ENCODE measurements around the gene OTOG.

Gene OTOG

DNA sequence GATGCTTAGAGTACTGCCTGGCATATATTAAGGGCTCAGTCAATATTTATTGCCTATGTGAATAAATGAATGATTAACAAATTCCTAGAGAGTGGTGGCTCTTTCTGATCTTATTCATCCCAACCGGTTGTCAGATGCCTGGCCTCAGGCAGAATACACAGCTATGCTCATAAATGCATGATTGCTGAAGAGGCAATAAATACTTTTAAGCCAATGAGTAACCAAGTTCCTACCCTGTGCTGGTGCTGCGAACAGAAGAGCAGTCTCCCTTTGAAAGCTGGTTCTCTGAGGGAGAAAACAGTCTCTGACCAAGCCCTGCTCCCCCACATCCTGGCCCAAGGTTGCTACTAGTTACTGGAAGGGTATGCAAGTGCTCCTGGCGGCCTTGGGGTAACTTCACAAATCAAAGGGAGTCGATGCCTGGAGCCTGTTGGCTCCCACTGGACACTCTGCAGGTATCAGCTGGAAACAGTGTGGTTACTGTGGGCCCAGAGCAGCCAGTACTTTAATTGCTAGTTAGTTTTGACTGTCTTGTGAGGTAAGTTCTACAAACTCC is 5.7 kb upstream of the OTOG start:
- DNase-seq: no peak

DNA sequence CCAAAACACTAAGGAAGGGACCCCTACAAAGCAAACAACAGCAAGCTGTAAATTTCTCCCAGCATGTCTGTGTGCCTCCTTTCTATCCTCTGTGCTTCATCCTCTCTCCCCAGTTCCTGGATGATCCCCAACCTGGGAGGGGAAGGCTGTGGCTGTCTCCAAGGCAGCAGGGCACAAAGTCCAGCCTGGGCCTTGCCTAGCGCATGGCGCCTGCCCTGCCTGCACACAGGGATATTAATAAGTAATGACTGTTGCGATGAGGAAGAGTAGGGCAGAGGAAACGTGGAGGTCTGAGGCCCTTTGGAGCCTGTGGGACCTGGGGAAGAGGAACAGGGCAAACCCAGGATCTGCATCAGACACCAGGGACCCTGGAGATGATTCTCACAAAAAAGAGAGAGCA is 4.8 kb upstream of the OTOG start:
- DNase-seq: no peak

DNA sequence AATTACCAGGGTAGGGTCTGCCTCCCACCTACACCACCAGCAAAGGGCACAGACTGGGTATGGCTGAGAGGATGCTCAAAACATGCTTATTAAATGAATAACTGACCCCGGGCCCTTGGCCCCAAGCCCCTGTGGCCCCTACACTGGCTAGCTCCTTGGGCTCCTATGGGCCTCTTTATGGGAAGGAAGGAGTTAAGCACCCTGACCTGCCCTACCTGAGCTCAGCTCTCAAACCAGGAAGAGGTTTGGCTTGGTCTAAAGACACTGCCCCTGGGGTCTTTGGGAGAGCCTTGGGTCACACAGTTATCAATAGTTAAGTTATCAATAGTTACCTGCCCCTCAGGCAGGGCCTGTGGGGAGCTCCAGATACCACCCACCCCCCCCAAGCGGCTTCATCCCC is 4.0 kb upstream of the OTOG start:
- DNase-seq: no peak

DNA sequence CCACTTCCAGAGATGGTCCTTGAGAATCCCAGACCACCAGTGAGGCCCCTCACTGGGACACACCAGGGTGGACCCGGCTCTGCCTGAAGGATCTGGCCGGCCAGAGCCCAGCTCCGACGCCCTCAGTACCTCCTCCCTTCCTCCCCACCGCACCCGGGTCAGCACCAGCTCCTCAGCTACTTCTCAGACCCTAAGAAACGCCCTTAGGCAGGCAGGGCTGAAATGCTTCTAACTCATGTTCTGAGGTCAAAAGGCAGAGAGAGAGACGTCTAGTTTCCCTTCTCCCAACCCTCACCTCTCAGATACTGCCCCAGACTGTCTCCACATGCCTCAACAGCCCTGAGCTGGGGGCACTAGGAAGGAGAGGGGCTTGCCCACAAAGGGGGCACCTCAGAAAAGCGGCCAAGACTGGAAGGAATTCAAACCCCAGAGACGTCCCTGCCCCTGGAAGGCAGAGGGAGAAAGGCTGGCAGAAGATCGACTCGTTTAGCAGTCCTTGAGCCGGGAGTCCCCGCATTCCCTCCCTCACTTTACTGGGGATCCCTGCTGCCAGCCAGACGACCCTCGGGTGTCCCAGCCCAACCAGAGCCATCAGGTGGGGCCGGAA is 3.4 kb upstream of the OTOG start:
- no peak for DNase-seq

DNA sequence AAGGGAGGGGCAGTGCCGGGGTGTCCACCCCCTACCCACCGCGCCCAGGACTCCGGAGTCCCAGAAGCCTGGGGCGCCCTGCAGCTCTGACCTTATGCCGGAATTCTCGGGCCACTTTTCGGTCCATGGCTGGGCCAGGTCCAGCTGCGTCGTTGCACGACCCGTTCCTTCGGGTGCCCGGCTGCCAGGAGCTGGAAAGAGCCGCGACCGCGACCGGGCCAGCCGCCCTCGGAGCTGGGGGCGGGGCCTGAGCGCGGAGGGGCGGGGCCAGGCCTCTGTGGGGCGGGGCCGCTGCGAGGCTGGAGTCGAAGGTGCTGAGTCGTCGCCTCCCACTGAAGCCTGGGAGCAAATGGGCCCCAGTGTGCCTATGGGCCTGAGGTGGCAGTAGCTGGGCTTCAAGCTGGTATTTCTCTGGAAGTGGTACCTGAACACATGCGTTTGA is 2.9 kb upstream of the OTOG start, which contains the start of gene USH1C:
TSS of gene USH1C (minus strand) at position 236 of the 442 bp plus-strand sequence. CDS start at position 127, 109 bp downstream.
- no peak for DNase-seq

DNA sequence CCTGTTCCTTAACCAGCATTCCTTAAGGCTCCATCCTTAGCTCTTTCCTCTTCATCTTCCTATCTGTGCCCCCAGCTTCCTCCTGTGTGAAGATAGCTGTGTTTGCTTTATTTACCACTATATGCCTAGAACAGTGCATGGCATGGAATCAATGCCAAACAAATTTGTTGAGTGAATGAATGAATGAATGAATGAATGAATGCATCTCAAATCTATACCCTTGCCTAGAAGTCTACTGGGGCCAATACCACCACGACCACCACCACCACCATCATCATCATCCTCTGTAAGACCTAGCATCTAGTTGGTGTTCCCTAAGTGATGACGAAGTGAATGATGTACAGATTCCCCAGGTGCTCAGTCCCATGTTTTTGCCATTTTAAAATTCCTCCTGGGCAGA is 819 bp upstream of the OTOG start:
- no peak for DNase-seq

DNA sequence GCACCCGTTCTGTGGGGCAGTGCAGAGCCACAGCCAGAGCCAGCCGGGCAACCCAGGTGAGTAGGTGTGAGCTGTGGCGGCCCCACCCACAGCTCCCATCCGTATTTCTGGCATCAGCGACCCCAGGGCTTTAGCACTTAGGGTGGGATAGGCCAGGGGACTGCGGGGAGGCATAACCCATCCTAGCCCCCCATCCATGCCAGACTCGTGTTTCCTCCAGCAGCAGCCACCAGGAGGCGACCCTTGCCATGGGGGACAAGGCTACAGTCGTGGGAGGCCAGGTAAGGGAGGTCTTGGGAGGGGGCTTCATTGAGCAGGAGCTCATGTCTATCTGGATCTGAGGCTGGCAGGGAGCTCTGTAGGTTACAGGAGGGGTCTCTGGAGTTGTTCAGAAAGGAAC is 873 bp downstream of the OTOG start:
- no peak for DNase-seq

DNA sequence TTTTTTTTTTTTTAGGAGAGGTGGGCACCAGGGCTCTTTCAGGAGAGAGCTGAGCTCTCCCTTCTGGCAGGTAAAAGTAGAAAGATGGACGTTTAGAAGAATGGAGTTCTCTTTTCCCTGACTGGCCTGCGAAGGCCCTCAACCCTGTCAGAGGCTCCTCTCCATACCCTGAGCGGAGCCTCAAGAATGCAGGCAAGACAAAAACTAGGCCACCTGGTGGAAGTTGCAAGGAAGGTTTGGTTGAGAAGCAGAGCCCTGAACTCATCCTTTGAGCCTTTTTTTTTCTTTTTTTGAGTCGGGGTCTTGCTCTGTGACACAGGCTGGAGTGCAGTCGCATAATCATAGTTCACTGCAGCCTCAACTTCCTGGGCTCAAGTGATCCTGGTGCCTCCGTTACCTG is 1.4 kb downstream of the OTOG start:
- no peak for DNase-seq

DNA sequence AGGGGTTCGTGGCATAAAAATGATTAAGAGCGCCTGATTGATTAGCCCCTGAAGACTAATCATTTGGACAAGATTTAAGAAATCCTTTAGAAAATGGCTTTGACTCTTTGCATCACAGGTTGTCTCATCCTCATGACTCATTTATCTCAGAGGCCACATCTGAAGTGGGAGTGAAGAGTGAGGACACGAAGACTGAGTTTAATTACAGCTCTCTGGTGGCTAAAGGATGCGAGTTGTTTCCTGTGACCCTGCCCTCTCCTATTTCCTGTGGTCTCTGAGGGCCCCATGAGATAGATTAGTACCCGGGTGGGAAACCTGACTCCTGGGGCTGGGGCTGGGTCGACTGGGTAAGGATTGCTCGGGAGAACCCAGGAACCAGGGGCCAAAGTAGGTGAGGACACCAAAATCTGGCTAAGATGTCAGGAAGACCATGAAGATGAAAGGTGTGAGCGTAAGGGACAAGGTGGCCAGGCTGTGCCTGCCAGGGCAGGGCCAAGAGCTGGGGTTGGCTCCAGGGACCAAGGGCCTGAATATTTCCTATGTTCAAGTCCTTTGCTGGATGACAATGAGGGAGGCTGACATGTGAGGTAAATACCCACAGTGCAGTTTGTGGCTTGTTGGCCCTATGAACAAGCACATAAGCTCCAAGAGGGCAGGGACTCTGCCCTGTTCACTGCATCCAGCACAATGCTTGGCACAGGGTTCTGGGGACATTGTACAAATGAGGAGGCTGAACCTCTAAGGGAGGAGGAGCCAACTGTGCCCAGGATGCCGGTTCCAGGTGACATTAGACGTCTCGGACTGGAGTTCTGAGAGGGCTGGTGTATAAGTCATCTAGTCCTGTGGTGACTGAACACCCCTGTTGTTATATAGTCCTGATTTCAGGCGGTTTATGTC is 3.6 kb downstream of the OTOG start:
- no peak for DNase-seq

DNA sequence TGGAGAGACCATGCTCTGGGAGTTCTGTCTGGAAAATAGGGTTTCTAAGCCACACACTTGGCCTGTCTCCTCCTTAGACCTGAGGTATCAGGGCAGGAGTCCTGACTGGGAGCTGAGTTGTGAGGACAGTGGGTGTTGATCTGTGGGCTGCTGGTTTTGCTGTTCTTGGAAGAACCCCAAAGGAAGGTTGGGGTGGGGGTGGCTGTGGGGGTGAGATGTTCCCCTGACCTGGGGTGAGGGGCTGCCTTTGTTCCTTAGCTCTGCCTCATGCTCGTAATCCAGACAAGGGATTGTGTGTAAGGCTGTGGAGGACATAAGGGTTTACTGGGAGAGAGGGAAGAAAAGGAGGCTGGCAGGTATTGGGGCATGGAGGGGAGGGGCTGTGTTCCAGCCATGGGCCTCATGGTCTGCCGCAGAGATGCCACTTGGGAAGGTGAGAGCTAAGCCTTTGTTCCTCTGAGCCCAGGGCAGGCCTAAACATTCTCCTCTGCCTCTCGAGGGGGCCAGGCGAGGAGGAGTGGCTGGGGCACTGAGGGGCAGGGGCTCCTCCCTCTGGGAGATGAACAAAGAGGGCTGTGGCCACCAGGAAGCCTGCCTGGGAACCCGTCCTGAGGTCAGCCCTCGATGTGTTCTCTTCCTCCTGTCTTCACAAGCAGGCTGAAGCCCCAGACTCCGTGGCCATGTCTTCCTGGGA is 4.4 kb downstream of the OTOG start:
- DNase-seq: no peak

DNA sequence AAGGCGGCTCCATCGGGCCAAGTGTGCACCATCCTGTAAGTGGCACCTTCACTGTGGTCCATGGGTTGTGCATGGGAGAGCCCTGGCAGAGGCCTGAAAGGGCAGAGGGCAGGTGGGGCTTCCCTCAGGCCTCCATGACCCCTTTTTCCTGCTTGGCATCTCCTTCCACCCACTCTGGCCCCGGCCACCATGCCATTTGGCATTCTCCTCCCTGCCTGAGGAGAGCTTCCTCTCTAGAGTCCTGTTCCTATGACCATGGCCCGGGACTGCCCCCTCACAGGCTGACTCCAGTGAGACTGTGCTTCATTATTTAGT is 4.9 kb downstream of the OTOG start:
- DNase-seq: no peak

DNA sequence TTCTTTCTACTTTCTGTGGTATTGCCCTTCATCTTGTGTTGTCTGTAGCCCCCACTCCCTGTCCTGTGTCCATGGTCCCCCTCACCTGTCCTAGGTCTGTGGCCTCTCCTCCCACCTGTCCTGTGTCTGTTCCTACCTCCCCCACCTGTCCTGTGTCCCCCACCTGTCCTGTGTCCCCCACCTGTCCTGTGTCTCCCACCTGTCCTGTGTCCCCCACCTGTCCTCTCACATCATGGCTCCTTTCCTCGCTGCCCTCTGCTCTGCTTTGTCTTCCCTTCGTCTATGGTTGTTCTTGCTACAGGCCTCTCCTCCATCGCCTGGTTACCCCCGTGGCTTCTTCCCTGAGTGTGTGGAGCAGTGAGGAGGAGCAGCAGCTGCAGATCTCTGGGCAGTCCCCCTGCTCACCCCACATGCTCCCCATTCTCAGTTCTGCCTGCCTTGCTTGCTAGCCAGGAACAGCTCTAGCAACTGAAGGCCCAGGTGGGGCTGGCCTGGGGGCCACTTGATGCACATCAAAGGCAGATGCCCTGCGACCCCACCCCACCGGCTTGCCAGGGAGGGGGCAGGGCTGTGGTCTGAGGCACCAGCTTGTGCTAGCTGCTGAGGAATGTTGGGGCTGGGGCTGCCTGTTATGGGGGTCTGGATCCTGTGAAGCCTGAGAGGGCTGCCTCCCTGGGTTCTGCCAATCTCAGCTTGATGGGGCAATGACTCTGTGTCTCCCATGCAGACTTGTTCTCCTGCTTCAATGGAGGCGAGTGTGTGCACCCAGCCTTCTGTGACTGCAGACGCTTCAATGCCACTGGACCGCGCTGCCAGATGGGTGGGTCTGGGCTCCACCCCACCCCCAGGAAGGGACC is 5.6 kb downstream of the OTOG start:
- no peak for DNase-seq

DNA sequence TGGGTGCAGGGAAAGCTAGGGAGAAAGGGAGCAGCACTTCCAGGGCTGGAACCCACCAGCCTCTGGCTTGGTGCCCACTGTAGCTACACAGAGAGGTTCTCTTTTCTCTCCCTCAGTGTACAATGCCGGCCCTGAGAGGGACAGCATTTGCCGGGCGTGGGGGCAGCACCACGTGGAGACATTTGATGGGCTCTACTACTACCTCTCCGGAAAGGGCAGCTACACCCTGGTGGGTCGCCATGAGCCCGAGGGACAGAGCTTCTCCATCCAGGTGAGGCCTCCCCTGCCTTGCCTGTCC is 6.1 kb downstream of the OTOG start:
- DNase-seq: no peak

DNA sequence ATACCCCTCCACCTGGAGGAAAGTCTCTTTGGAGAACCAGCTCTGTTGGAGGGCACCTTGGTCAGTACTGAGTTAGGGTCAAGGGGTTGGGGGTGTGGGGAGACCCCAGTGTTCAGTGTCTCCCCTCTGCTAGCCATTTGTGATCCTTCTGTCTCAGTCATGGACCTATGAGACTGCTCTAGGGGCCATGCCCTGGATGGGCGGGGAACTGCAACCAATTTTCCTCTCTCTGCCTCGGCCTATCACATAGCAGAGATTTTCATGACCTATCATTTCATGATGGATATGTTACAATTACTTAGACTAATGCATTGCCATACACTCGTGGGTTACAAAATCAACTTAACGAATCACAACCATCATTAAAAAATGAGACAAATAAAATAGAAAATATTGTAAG is 7.4 kb downstream of the OTOG start:
- no peak for DNase-seq

DNA sequence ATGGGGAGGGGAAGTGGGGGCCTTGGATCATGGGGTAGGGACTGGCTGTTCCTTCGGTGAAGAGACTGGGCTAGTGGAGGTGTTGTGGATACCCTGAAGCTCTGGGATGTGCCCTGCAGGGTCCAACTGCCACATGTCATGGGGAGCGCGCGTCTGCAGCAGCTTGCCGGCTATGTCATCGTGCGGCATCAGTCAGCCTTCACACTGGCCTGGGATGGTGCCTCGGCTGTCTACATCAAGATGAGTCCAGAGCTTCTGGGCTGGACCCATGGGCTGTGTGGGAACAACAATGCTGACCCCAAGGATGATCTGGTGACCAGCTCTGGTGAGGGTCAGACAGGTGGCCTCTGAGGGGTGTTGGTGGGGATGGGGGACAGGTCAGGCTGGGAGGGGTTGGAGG is 9.9 kb downstream of the OTOG start:
- no peak for DNase-seq

DNA sequence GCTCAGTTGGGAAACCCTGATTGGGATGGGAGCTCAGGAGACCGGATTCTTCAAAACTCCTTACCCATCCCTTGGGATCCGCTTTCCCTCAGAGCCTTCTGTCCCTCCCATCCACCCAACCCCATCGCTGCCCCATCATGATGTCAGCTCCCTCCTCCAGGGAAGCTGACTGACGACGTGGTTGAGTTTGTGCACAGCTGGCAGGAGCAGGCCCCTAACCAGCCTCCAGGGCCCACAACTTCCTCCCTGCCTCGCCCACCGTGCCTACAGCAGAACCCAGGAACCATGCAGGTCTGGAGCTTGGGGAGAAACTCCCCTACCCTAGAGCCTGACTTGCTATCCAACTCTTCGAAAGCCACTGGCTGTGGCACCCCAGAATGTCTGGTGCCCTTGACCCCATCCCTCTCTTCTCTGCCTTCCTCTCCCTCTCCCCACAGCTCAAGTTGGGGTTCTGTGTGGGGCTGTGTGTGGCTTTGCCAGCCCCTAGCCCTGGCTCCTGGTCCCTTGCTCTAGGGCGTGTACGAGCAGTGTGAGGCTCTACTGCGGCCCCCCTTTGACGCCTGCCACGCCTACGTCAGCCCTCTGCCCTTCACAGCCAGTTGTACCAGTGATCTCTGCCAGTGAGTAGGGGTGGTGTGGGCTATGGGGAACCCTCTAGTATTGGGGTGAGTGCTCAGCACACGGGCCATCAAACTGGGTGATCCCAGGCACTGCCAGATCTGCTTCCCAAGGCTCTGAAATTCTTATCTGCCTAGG is 11.1 kb downstream of the OTOG start:
- DNase-seq: no peak

DNA sequence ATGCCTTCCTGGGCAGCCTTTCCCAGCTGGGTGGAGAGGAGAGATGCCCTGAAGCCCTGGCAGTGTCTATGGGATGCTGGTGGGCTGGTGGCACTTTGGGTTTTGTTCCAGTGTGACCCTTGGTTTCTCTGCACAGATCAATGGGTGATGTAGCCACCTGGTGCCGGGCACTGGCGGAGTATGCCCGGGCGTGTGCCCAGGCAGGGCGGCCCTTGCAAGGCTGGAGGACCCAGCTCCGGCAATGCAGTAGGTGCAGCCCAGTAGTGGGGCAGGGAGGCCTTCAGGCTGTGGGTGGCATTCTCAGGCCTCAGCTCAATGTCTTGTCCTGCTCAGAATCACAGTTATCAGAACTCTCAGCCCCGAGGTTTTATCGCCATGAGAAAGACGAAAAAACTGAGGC is 11.9 kb downstream of the OTOG start:
- DNase-seq: no peak

DNA sequence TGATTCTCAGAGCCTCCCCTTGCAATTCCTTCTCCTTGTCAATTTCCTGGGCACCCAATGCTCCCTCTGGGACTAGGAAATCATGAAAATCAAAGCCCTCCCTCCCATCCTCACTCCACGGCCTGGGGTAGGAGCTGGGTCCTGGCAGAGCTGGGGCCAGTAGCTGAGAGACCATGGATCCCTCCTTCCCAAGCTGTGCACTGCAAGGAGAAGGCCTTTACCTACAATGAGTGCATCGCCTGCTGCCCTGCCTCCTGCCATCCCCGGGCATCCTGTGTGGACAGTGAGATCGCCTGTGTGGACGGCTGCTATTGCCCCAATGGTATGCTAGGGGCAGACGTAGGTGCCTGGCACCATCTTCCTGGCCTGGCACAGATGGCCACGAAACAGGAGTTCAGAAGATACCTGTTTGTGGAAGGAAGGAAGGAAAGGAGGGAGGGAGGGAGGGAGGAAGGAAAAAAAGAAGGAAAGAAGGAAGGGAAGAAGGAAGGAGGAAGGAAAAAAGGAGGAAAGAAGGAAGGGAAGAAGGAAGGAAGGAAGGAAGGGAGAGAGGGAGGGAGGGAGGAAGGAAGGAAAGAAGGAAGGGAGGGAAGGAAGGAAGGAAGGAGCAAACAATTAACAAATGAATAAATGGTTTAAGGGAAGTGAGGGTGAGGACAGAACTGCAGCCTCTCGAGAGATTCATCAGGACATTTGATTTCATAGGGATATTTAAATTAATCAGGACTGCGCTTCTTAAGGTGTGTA is 12.5 kb downstream of the OTOG start:
- no peak for DNase-seq

DNA sequence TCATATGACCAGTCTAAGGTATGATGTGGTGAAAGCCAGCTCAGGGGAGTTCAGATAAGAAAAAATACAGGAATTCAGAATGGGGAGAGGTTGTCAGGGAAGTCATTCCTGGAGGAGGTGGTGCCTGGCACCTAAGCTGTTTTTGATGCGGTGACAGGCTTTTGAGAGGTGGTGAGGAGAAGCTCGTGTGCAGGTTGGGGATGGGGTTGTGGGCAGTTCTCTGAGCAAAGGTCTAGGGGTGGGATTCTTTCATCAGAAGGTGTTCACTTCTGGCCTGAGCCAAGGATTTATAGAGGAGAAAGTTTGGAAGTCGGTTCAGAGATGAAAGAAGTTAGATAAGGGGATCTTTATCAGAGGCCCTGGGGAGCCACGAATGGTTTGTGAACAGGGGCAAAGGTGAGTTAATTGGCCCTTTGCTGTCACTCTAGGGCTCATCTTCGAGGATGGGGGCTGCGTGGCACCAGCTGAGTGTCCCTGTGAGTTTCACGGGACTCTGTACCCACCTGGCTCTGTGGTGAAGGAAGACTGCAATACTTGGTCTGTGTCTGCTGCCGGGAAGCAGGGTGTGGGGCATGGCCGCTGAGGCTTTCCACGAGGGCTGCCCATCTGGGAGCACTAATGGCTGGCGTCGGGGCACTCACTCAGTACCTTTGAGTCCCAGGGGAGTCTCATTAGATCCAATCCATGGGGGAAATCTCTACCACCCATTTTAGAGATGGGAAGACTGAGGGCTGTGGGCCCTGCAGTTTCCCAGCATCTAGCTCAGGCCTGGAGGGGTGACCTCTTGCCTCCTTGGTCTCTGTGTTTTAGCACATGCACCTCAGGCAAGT is 13.4 kb downstream of the OTOG start:
- DNase-seq: no peak

DNA sequence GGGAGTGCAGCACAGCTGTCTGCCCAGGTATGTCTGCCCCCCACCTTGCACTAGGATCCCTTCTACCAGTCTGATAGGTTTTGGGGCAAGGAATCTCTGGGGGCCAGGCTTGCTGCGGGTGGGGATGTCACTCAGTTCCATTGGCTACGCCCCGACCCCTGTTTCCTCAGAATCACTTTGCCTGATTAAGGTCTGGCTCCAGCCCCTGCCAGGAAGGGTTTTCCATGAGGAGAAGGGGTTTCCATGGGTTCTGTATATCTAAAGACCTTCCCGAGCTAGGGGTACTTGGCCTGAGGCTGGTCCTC is 14.0 kb downstream of the OTOG start:
- DNase-seq: no peak

DNA sequence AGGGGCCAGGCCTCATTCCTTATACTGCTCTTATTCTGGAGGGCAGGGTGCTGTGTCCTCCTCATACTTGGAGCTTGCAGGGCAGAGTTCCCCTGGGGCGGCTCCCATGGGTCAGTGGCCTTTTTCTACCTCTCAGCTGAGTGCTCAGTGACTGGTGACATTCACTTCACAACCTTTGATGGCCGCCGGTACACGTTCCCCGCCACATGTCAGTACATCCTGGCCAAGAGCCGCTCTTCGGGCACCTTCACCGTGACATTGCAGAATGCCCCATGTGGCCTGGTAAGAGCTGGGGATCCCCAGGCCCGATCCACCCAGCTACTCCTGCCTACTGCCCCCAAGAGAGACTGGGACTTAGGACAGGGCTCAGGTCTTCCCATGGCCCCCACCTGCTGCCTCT is 14.5 kb downstream of the OTOG start:
- DNase-seq: no peak
